Prostate gland (tissue), 2 donors: ENCODE data around the gene PALLD.

Source experiments
- CTCF ChIP-seq, 4 experiments: fragments of 200-600 bp in 2 of 4; fragments of 450-650 bp in 2 of 4; sonication (generic) in 2 of 4; IDR thresholded peaks; 1 replicate in 3 of 4; 2 replicates in 1 of 4; pipeline ENCODE4 v1.5.1; 2016 to 2019; ENCODE audit warnings: antibody characterized with exemption in 4 of 4, mild to moderate bottlenecking in 2 of 4, moderate library complexity in 2 of 4
- POLR2A ChIP-seq: fragments of 450-650 bp; IDR thresholded peaks from one replicate; pipeline ENCODE4 v1.6.1; 2016; ENCODE audit warnings: antibody characterized with exemption, mild to moderate bottlenecking

- TF ChIP-seq POLR2A (no peak), CTCF (IDR thresholded peaks at IDR 0.05) (no peak)
Measured at GRCh38 chr4:168618577-168619265, 121.9 kb downstream of the PALLD start.
